ENCODE results near the gene CFAP43.

The CFAP43 gene

GRCh38 chr10:104155591-104155990 lies 76.6 kb downstream of the CFAP43 start:
- DNase-seq (ENCODE audit: low spot score): no peak
- in situ Hi-C loops (cut with MboI; ENCODE audit: low sequenced_read_pairs, unreplicated experiment): no loop called here
- TF ChIP-seq CTCF (IDR thresholded peaks at IDR 0.05; ENCODE audit: borderline replicate concordance, control extremely low read depth, extremely low read depth, insufficient read depth, missing control alignments): no peak

- in situ Hi-C loops (cut with MboI; ENCODE audit: low sequenced_read_pairs, unreplicated experiment): no loop called here
- TF ChIP-seq CTCF (IDR thresholded peaks at IDR 0.05; ENCODE audit: borderline replicate concordance, control extremely low read depth, extremely low read depth, insufficient read depth, missing control alignments): no peak
- DNase-seq (ENCODE audit: low spot score): no peak
Observed at GRCh38 chr10:104151737-104152136, 80.4 kb downstream of the CFAP43 start.

DNA sequence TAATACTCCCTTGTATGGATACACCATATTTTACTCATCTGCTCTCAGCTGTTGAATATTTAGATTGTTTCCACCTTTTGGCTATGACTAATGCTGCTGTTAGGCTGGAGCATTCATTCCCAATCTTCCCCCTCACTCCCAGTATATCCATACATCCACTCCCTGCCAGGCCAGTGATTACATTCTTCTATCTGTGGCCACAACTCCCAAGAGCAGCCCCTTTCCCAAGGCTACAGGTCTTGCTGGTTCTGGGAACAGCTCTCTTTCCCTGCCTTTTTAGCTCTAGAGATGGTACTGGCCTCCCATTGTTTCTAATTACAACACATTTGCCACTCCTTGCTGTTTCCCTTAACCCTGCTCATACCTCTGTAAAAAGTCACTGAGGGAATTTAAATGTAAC lies 82.0 kb downstream of the CFAP43 start:
- DNase-seq (ENCODE audit: low spot score): no peak
- in situ Hi-C loops (cut with MboI; ENCODE audit: low sequenced_read_pairs, unreplicated experiment): no loop called here
- TF ChIP-seq CTCF (IDR thresholded peaks at IDR 0.05; ENCODE audit: borderline replicate concordance, control extremely low read depth, extremely low read depth, insufficient read depth, missing control alignments): no peak

DNA sequence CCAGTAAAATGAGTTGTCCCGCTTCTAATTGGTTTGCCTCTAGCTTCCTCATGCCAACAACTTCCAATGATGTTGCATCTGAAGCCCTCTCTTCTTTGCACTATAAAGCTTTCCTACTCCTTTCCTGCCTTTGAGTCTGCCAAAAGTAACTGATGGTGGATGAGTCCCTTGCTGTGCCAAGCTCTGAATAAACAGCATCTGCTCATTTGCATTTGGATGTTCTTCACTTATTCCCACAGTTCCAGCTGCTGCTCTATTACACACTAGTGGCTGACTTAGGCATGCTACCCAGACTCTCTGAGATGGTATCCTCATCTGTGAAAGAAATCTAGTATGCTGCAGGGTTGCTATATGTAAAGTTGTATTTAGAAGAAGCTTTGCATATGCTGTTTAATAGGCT lies 85.3 kb downstream of the CFAP43 start:
- no peak for DNase-seq (ENCODE audit: low spot score)

GRCh38 chr10:104144931-104145330 lies 87.2 kb downstream of the CFAP43 start:
- TF ChIP-seq CTCF (IDR thresholded peaks at IDR 0.05; ENCODE audit: borderline replicate concordance, control extremely low read depth, extremely low read depth, insufficient read depth, missing control alignments): no peak
- in situ Hi-C loops (cut with MboI; ENCODE audit: low sequenced_read_pairs, unreplicated experiment): no loop called here

More for the DNA sequence above, 85.3 kb downstream of the CFAP43 start:
- in situ Hi-C loops (cut with MboI; ENCODE audit: low sequenced_read_pairs, unreplicated experiment): no loop called here
- TF ChIP-seq CTCF (IDR thresholded peaks at IDR 0.05; ENCODE audit: borderline replicate concordance, control extremely low read depth, extremely low read depth, insufficient read depth, missing control alignments): no peak

GRCh38 chr10:104143829-104144228 lies 88.3 kb downstream of the CFAP43 start:
- no peak for DNase-seq (ENCODE audit: low spot score)
- TF ChIP-seq CTCF (IDR thresholded peaks at IDR 0.05; ENCODE audit: borderline replicate concordance, control extremely low read depth, extremely low read depth, insufficient read depth, missing control alignments): no peak
- in situ Hi-C loops (cut with MboI; ENCODE audit: low sequenced_read_pairs, unreplicated experiment): no loop called here

More at GRCh38 chr10:104144931-104145330, 87.2 kb downstream of the CFAP43 start:
- DNase-seq (ENCODE audit: low spot score): no peak

GRCh38 chr10:104142081-104142480 lies 90.1 kb downstream of the CFAP43 start:
- TF ChIP-seq CTCF (IDR thresholded peaks at IDR 0.05; ENCODE audit: borderline replicate concordance, control extremely low read depth, extremely low read depth, insufficient read depth, missing control alignments): no peak
- in situ Hi-C loops (cut with MboI; ENCODE audit: low sequenced_read_pairs, unreplicated experiment): no loop called here
- no peak for DNase-seq (ENCODE audit: low spot score)

Measured in GM13976 (cell line).